Epithelial cell of proximal tubule (primary cell): ENCODE measurements around the gene CABYR. TPM values are rescaled to one million over a fixed set of nuclear protein-coding genes. Genes with fewer than 3 reads are reported as not detected.

Experiments
- DNase-seq: peaks from one replicate; pipeline ENCODE4 v3.0.0-alpha.2; 2011; ENCODE audit warnings: low read depth
- H3K4me3 ChIP-seq: 2 replicates; pipeline ENCODE4 v1.5.1; 2011; ENCODE audit warnings: low read depth, mild to moderate bottlenecking, low read length
- CTCF ChIP-seq: conservative IDR thresholded peaks from 2 replicates; pipeline ENCODE4 v1.5.1; 2012; ENCODE audit warnings: low read depth, mild to moderate bottlenecking, low read length
- total RNA-seq: library from RNA; depleted of rRNA; stranded (reverse); fragments of >200 nt; gene quantifications from 2 replicates; pipeline ENCODE4 v1.2.3, GENCODE V29; 2015

Gene CABYR
- total RNA-seq, 1 donor from 2014 or later, result 15.7 TPM

DNA sequence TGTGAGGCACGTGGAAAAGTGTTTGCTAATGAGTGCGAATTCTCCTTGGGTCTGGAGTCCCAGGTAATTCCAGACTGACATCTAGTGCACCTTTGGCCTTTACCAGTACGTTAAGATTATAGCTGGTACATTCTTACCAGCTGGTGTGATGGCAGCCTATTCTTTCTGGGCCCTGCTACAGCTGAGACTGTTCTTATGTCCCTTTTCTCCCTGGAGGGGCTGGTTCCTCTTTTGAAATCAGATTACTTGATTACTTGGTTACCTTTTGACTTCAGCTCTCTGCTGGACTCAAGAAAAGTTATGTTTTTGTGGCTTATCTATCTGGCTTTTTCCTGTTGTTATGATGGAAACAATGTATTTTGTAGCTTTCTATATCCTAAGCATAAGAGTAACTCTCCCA, 14.5 kb downstream of the CABYR start:
- TF ChIP-seq CTCF, result no peak
- no peak overlapping the region for H3K4me3 ChIP-seq
- DNase-seq, result no peak

GRCh38 chr18:24157855-24158254, 19.0 kb downstream of the CABYR start:
- no peak overlapping the region for H3K4me3 ChIP-seq
- TF ChIP-seq CTCF, result no peak
- no peak for DNase-seq

- no peak for TF ChIP-seq CTCF
- no peak for DNase-seq
- H3K4me3 ChIP-seq, result no peak overlapping the region
These were observed 21.2 kb downstream of the CABYR start for GRCh38 chr18:24160086-24160485.

DNA sequence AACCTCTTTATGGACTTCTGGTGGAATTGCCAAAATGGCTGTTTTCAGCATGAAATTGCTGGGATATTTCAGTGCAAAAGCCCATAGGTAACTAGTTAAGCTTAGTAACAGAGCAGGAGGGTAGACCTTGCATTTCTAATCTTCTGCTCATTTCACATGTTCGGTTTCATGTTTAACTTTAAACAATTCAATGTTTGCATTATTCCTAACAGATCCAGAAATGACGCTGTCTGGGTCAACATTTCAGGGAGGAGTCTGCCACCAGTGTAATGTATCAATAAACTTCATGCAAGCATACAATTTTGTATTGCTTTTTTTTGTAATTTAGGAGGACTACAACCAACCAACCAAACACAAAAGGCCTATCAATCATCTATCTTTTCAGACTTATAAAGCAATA, 22.4 kb downstream of the CABYR start:
- H3K4me3 ChIP-seq, result no peak overlapping the region
- TF ChIP-seq CTCF, result no peak
- DNase-seq, result no peak

- no peak overlapping the region for H3K4me3 ChIP-seq
- DNase-seq, result no peak
- no peak for TF ChIP-seq CTCF
These were observed 29.6 kb downstream of the CABYR start for GRCh38 chr18:24168496-24168895.

DNA sequence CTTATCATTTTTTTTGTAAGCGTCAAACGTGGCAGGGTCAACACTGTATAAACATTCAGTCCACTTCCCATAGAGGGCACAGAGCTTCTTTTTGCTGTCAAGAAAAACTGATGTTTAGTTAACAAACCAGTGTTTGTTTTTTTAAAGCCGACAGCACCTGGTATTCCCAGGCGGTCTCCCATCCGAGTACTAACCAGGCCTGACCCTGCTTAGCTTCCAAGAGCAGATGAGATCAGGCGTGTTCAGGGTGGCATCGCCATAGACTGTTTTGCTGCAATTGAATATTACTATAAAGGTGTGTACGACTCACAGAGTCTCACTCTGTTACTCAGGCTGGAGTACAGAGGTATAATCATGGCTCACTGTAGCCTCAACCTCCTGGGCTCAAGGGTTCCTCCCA, 31.5 kb downstream of the CABYR start:
- TF ChIP-seq CTCF, result no peak
- H3K4me3 ChIP-seq, result no peak overlapping the region

GRCh38 chr18:24173997-24174396, 35.1 kb downstream of the CABYR start:
- DNase-seq, result no peak
- TF ChIP-seq CTCF, result no peak
- no peak overlapping the region for H3K4me3 ChIP-seq

More for the DNA sequence above, 31.5 kb downstream of the CABYR start:
- no peak for DNase-seq
